Mononuclear cell (primary cell): Measurements from ENCODE around the gene USP10. TPM values are rescaled to one million over a fixed set of nuclear protein-coding genes. Genes with fewer than 3 reads are reported as not detected.

ENCODE experiments used
- H3K27me3 ChIP-seq: 2 replicates; pipeline ENCODE4 v1.6.0; 2011; ENCODE audit warnings: low read length, control low read depth; ENCODE audit not compliant: insufficient read depth
- H3K4me1 ChIP-seq: 2 replicates; pipeline ENCODE4 v1.5.1; 2011; ENCODE audit warnings: mild to moderate bottlenecking, low read length, control low read depth; ENCODE audit not compliant: insufficient read depth
- H3K4me3 ChIP-seq: 2 replicates; pipeline ENCODE4 v1.5.1; 2011; ENCODE audit warnings: mild to moderate bottlenecking, low read length, moderate library complexity
- H3K9me3 ChIP-seq: 2 replicates; pipeline ENCODE4 v1.5.1; 2011; ENCODE audit warnings: low read depth, mild to moderate bottlenecking, control low read depth, low read length
- total RNA-seq: library from RNA; depleted of rRNA; stranded (reverse); fragments of >200 nt; gene quantifications from one replicate; pipeline ENCODE4 v1.2.3, GENCODE V29; 2012

USP10 gene
- total RNA-seq, 1 donor = 141 TPM

- H3K4me3 ChIP-seq = peak overlapping the region; percentile 13
- no peaks in the 10 kb centered on the region for H3K27me3 ChIP-seq
Measured at GRCh38 chr16:84774810-84775209, 75.0 kb downstream of the USP10 start.

GRCh38 chr16:84775262-84775810 lies 75.5 kb downstream of the USP10 start:
- Histone ChIP-seq H3K4me3 (peak overlapping the region; percentile 13), H3K4me1 (peaks cover 21% of the 10 kb centered on the region), H3K9me3 (no peaks in the 10 kb centered on the region), H3K27me3 (no peaks in the 10 kb centered on the region)

More at GRCh38 chr16:84774810-84775209, 75.0 kb downstream of the USP10 start:
- Histone ChIP-seq H3K9me3 (no peaks in the 10 kb centered on the region), H3K4me1 (peaks cover 21% of the 10 kb centered on the region)

GRCh38 chr16:84777435-84777834 lies 77.6 kb downstream of the USP10 start:
- no peak overlapping the region for H3K4me3 ChIP-seq
- H3K9me3 ChIP-seq = no peaks in the 10 kb centered on the region
- H3K27me3 ChIP-seq = no peaks in the 10 kb centered on the region
- peaks cover 21% of the 10 kb centered on the region for H3K4me1 ChIP-seq

- H3K4me1 ChIP-seq = peaks cover 21% of the 10 kb centered on the region
- no peaks in the 10 kb centered on the region for H3K9me3 ChIP-seq
- H3K4me3 ChIP-seq = no peak overlapping the region
- H3K27me3 ChIP-seq = no peaks in the 10 kb centered on the region
Measured at GRCh38 chr16:84778720-84779119, 78.9 kb downstream of the USP10 start.

- Histone ChIP-seq H3K27me3 (no peaks in the 10 kb centered on the region), H3K4me1 (peaks cover 9% of the 10 kb centered on the region), H3K9me3 (no peaks in the 10 kb centered on the region), H3K4me3 (no peak overlapping the region)
Measured at GRCh38 chr16:84780063-84780462, 80.3 kb downstream of the USP10 start.

- H3K4me3 ChIP-seq = no peak overlapping the region
- H3K4me1 ChIP-seq = peaks cover 2% of the 10 kb centered on the region
- no peaks in the 10 kb centered on the region for H3K27me3 ChIP-seq
- no peaks in the 10 kb centered on the region for H3K9me3 ChIP-seq
Measured at GRCh38 chr16:84780544-84781376, 81.0 kb downstream of the USP10 start.

- Histone ChIP-seq H3K9me3 (no peaks in the 10 kb centered on the region), H3K4me1 (no peaks in the 10 kb centered on the region), H3K4me3 (no peak overlapping the region), H3K27me3 (no peaks in the 10 kb centered on the region)
Measured at GRCh38 chr16:84782846-84783245, 83.0 kb downstream of the USP10 start.

GRCh38 chr16:84785843-84786581 lies 86.2 kb downstream of the USP10 start:
- H3K4me3 ChIP-seq = no peak overlapping the region
- no peaks in the 10 kb centered on the region for H3K9me3 ChIP-seq
- H3K4me1 ChIP-seq = no peaks in the 10 kb centered on the region
- H3K27me3 ChIP-seq = no peaks in the 10 kb centered on the region

GRCh38 chr16:84786605-84787262 lies 86.9 kb downstream of the USP10 start:
- Histone ChIP-seq H3K4me3 (no peak overlapping the region), H3K9me3 (no peaks in the 10 kb centered on the region), H3K27me3 (no peaks in the 10 kb centered on the region), H3K4me1 (no peaks in the 10 kb centered on the region)

GRCh38 chr16:84787263-84787622 lies 87.4 kb downstream of the USP10 start:
- no peaks in the 10 kb centered on the region for H3K27me3 ChIP-seq
- no peaks in the 10 kb centered on the region for H3K9me3 ChIP-seq
- no peak overlapping the region for H3K4me3 ChIP-seq
- H3K4me1 ChIP-seq = no peaks in the 10 kb centered on the region

- Histone ChIP-seq H3K27me3 (no peaks in the 10 kb centered on the region), H3K9me3 (no peaks in the 10 kb centered on the region), H3K4me3 (no peak overlapping the region), H3K4me1 (peaks cover 5% of the 10 kb centered on the region)
Measured at GRCh38 chr16:84788920-84789391, 89.2 kb downstream of the USP10 start.

GRCh38 chr16:84789431-84789830 lies 89.6 kb downstream of the USP10 start:
- peaks cover 10% of the 10 kb centered on the region for H3K4me1 ChIP-seq
- no peaks in the 10 kb centered on the region for H3K9me3 ChIP-seq
- no peaks in the 10 kb centered on the region for H3K27me3 ChIP-seq
- no peak overlapping the region for H3K4me3 ChIP-seq

- H3K9me3 ChIP-seq = no peaks in the 10 kb centered on the region
- H3K27me3 ChIP-seq = no peaks in the 10 kb centered on the region
- H3K4me1 ChIP-seq = peaks cover 16% of the 10 kb centered on the region
Measured at GRCh38 chr16:84790301-84790700, 90.5 kb downstream of the USP10 start.

GRCh38 chr16:84791088-84791487 lies 91.3 kb downstream of the USP10 start:
- Histone ChIP-seq H3K4me1 (peaks cover 21% of the 10 kb centered on the region), H3K4me3 (no peak overlapping the region), H3K27me3 (no peaks in the 10 kb centered on the region), H3K9me3 (no peaks in the 10 kb centered on the region)

More at GRCh38 chr16:84790301-84790700, 90.5 kb downstream of the USP10 start:
- H3K4me3 ChIP-seq = no peak overlapping the region

- Histone ChIP-seq H3K4me1 (peaks cover 21% of the 10 kb centered on the region), H3K4me3 (no peak overlapping the region), H3K9me3 (no peaks in the 10 kb centered on the region), H3K27me3 (no peaks in the 10 kb centered on the region)
Measured at GRCh38 chr16:84791501-84791900, 91.7 kb downstream of the USP10 start.
